Measurements from ENCODE around the gene CYP2A13. TPM values are rescaled to one million over a fixed set of nuclear protein-coding genes. Genes with fewer than 3 reads are reported as not detected.
"Not testable (repeated sequence)": the region's sequence is repeated elsewhere in the genome, so short reads cannot be mapped to it uniquely, and the experiment has no call there.

The CYP2A13 gene
- polyA plus RNA-seq, 6 donors from 2014 or later = not detected

DNA sequence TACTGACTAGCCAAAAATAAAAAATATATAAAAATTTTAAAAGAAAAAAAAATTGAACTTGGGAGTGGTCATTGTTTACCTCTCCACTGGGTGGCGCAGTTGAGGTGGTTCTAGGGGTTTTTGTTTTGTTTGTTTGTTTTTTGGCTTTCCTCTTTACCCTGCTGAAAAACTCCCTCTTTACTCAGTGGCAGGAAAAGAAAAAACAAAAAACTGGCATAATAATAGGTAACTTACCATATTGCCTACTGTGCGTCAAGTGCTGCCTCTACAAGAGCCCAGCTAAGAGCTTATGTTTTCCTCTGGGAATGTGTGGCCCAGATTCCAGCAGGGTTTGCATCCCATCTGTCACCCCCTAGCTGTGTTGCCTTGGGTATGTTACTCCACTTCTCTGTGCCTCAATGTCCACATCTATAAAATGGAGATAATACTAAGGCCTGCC, 38.5 kb downstream of the CYP2A13 start:
- not testable (repeated sequence) for ATAC-seq (ENCODE audit: low read depth in 2 of 2); H3K9me3 Mint-ChIP-seq; H3K27ac Mint-ChIP-seq; H3K36me3 Mint-ChIP-seq; H3K4me3 Mint-ChIP-seq
- Mint-ChIP-seq H3K4me1 (peaks cover 11 to 12% (median 12%) of the 10 kb centered on the region in 3 donors), H3K27me3 (peaks cover 13 to 42% (median 40%) of the 10 kb centered on the region in 3 donors)
- peak; percentile 19 for DNase-seq

DNA sequence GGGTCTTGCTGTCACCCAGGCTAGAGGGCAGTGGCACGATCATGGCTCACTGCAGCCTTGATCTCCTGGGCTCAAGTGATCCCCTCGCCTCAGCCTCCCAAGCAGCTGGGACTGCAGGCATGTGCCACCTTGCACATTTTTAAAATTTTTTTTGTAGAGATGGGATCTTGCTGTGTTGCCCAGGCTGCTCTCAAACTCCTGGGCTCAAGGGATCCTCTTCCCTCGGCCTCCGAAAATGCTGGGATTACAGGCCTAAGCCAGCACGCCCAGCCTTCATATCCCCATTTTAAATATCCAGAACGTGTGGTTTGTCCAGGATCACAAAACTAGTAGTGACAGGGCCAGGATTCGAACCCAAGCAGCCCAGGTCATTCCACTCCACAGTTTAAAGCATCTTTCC, 39.1 kb downstream of the CYP2A13 start:
- ATAC-seq (ENCODE audit: low read depth in 2 of 2); H3K9me3 Mint-ChIP-seq; DNase-seq; H3K36me3 Mint-ChIP-seq: not testable (repeated sequence)
- Mint-ChIP-seq H3K27ac (peak overlapping the region in 1 of 6 donors; percentile 63), H3K27me3 (peaks cover 16 to 47% (median 46%) of the 10 kb centered on the region in 3 donors), H3K4me3 (peak overlapping the region in 1 of 8 donors; percentile 64), H3K4me1 (peaks cover 9 to 12% (median 11%) of the 10 kb centered on the region in 3 donors)

DNA sequence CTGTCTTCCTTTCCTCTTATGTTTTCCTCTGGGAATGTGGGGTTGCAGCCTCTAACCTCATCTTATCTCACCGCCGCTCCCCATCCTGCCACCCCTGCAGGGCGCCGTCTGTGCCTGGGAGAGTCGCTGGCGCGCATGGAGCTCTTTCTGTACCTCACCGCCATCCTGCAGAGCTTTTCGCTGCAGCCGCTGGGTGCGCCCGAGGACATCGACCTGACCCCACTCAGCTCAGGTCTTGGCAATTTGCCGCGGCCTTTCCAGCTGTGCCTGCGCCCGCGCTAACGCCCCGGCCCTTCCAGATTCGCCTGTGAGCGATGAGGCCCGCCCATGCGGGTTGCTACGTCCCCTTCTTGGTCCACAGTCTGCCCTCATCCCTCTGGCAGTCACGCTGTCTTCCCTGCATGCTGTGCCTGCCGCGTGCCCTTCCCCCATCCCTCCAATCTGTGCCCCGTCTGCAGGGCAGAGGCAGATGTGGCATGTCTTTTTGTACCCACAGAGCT, 39.6 kb downstream of the CYP2A13 start:
- peaks cover 8 to 16% (median 11%) of the 10 kb centered on the region in 3 donors for H3K4me1 Mint-ChIP-seq
- DNase-seq = peak; percentile 46
- H3K27ac Mint-ChIP-seq = peak overlapping the region in 4 of 6 donors; percentile 18 to 63 (median 31)
- ATAC-seq (ENCODE audit: low read depth in 2 of 2) = peak; percentile 97
- H3K36me3 Mint-ChIP-seq, H3K9me3 Mint-ChIP-seq: not testable (repeated sequence)
- H3K4me3 Mint-ChIP-seq = peak overlapping the region in 7 of 8 donors; percentile 50 to 71 (median 63)
- peaks cover 19 to 52% (median 51%) of the 10 kb centered on the region in 3 donors for H3K27me3 Mint-ChIP-seq

DNA sequence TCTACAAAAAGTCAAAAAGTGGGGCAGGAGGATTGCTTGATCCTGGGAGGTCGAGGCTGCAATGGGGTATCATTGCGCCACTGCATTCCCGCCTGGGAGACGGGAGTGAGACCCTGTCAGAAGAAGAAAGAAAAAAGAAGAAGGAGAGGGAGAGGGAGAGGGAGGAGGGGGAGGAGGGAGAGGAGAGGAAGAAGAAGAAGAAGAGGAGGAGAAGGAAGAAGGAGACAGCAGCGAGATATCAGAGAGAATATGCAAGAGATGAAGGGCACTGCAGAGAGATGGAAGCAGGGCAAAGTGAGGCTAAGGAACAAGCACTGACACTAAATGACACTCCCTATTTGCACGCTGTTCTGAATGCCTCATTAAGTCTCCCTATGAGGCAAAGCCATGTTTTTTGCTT, 40.4 kb downstream of the CYP2A13 start:
- DNase-seq = no peak
- no peak for ATAC-seq (ENCODE audit: low read depth in 2 of 2)
- Mint-ChIP-seq H3K36me3 (peaks cover 0 to 8% of the 10 kb centered on the region in 2 donors), H3K27me3 (peaks cover 19 to 61% (median 59%) of the 10 kb centered on the region in 3 donors), H3K4me1 (peaks cover 8 to 16% (median 11%) of the 10 kb centered on the region in 3 donors), H3K27ac (peak overlapping the region in 1 of 6 donors; percentile 63), H3K9me3 (no peaks in the 10 kb centered on the region), H3K4me3 (peak overlapping the region in 4 of 8 donors; percentile 15 to 63 (median 52))

DNA sequence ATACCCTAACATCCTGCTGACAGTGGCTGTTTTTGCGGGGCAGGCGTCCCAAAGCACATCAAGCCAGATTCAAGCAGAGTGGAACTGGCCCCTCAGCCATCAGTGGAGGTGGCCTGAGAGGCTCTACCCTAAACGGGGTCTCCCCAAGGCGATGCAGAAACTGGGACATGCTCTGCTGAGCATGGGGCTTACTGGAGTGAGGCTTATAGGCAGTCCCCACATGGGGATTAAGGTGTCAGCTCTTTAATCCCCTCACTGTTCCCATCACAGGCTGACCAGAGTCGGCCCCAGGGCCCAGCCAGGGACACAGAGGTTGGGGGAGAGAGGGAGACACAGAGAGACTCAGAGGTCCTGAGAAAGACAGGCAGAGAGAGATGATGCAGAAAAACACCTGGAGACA, 42.9 kb downstream of the CYP2A13 start:
- ATAC-seq (ENCODE audit: low read depth in 2 of 2) = no peak
- Mint-ChIP-seq H3K36me3 (peaks cover 0 to 8% of the 10 kb centered on the region in 2 donors), H3K27me3 (peaks cover 23 to 72% (median 66%) of the 10 kb centered on the region in 3 donors), H3K4me1 (peaks cover 14 to 17% (median 17%) of the 10 kb centered on the region in 3 donors), H3K9me3 (no peaks in the 10 kb centered on the region), H3K4me3 (no peak overlapping the region), H3K27ac (peak overlapping the region in 1 of 6 donors; percentile 78)
- DNase-seq = no peak

DNA sequence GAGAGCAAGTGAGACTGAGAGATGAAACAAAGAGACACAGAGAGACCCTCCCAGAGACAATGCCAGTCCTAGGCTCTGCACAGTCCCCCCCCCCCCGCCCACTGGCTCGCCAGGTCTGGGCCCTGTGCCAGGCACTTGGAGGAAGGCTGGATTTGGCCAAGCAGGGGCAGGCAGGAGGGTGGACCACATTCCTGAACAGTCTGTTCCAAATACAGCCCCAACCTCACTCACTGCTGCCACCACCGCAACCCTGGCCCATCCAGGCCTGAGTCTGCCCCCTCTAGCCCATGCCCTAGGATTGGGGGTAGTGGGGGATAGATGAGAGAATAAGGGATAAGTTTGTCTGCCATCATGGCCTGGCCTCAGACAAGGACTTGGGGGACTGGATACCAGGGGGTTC, 45.0 kb downstream of the CYP2A13 start:
- H3K27ac Mint-ChIP-seq = peak overlapping the region in 1 of 6 donors; percentile 26
- ATAC-seq (ENCODE audit: low read depth in 2 of 2) (no peak), DNase-seq (no peak)
- H3K4me1 Mint-ChIP-seq = peaks cover 7 to 13% (median 9%) of the 10 kb centered on the region in 3 donors
- no peaks in the 10 kb centered on the region for H3K9me3 Mint-ChIP-seq
- H3K27me3 Mint-ChIP-seq = peaks cover 34 to 76% (median 56%) of the 10 kb centered on the region in 3 donors
- H3K4me3 Mint-ChIP-seq = peak overlapping the region in 3 of 8 donors; percentile 43 to 84 (median 79)
- peaks cover 0 to 8% of the 10 kb centered on the region in 2 donors for H3K36me3 Mint-ChIP-seq

DNA sequence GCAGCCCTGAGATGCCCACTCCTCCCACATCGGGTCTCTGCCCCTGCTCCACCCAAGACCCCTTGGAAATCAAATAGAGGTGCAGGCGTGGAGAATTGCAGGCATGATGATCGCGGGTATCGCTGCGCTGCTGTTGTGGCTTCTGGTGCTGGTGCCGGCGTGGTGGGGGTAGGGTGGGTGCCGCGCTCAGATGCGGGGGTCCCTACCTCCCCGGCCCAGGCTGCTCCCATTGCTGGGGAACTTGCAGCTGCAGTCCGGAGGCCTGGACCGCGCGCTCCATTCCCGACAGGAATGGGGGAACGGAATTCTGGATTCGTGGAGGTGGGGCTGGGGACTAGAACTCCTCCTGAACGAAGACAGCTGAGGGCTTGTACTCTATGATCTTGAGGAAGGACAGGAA, 46.4 kb downstream of the CYP2A13 start:
- peaks cover 0 to 8% of the 10 kb centered on the region in 2 donors for H3K36me3 Mint-ChIP-seq
- peaks cover 38 to 70% (median 50%) of the 10 kb centered on the region in 3 donors for H3K27me3 Mint-ChIP-seq
- H3K9me3 Mint-ChIP-seq = no peaks in the 10 kb centered on the region
- peaks cover 6 to 11% (median 9%) of the 10 kb centered on the region in 3 donors for H3K4me1 Mint-ChIP-seq
- ATAC-seq (ENCODE audit: low read depth in 2 of 2) (no peak), DNase-seq (no peak)
- H3K27ac Mint-ChIP-seq = peak overlapping the region in 1 of 6 donors; percentile 67
- peak overlapping the region; percentile 72 to 87 (median 80) for H3K4me3 Mint-ChIP-seq

DNA sequence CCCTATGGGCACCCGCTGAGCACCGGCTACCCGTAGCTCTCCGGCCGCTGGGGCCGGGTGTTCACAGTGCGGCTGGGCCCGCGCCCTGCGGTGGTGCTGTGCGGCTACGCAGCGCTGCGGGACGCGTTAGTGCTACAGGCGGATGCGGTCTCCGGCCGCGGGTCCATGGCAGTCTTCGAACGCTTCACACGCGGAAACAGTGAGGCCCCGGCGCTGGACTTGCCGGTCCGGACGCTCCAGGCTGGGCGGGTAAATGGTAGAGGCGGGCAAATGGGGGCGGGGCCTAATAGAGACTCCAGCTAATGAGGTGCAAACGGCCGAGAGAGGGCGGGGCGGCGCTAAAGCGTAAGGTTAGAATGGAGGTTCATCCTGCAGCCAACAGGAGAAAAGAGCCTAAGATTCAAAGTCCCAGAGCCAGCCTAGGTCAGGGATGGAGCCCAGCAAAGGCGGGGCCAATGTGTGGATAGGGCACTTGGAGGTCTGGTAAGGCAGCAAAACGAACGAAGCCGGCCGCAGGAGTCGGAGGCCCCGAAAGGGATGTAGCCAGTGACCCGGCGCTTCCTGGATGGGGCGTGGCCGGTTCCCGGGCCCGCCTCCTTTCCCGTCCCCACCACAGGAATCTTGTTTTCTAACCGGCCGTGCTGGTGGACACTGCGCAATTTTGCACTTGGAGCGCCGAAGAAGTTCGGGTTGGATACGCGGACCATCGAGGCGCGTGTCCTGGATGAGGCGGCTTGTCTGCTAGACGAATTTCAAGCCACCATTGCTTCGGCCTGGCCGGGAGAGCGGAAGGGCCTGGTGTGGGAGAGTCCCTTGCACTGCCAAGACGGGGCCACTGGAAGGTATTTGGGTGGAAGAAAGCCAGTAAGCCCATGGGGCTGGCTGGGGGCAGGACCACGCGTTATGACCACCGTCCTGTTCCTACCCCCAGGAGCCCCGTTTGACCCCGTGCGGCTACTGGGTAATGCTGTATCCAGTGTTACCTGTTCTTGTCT, 47.4 kb downstream of the CYP2A13 start:
- ATAC-seq (ENCODE audit: low read depth in 2 of 2) (peak; percentile 97 to 98), DNase-seq (peak; percentile 17)
- H3K36me3 Mint-ChIP-seq, H3K9me3 Mint-ChIP-seq: not testable (repeated sequence)
- Mint-ChIP-seq H3K27ac (peak overlapping the region in 2 of 6 donors; percentile 70 to 76), H3K27me3 (peaks cover 33 to 65% (median 44%) of the 10 kb centered on the region in 3 donors), H3K4me1 (peaks cover 6 to 11% (median 9%) of the 10 kb centered on the region in 3 donors), H3K4me3 (peak overlapping the region; percentile 77 to 96 (median 91))

DNA sequence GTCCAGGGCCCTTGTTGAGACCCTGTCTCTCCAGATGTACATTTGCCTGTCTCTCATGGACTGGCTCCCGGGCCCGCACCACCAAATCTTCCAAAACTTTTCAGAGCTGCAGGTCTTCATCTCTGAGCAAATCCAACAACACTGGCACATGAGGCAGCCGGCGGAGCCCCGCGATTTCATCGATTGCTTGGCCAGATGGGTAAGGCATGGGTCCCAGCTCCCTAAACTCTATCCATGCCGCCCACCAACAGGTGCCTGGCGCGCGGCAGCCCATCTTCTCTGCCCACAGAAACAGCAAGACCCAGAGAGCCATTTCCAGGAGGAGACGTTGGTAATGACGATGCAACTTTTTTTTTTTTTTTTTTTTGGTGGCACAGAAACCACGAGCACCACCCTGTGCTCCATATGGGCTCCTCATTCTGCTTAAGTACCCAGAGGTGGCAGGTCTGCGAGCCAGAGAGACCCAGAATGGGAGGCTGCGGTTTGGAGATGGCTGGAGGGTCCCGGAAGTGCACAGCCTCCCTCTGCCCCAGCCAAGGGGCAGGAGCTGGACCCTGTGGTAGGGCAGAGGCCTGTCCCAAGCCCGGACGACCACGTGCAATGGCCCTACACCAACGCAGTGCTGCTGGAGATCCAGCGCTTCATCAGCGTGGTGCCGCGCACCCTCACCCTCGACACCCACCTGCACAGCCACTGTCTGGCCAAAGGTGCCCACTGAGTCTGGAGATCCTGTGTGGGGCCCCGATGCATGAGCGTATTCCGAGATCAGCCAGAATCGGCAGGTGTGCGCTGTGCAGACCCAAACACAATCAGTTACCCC, 48.6 kb downstream of the CYP2A13 start:
- Mint-ChIP-seq H3K36me3 (peaks cover 0 to 8% of the 10 kb centered on the region in 2 donors), H3K9me3 (no peaks in the 10 kb centered on the region), H3K27ac (no peak overlapping the region), H3K27me3 (peaks cover 28 to 53% (median 32%) of the 10 kb centered on the region in 3 donors), H3K4me3 (peak overlapping the region; percentile 24 to 91 (median 78)), H3K4me1 (peaks cover 6 to 11% (median 9%) of the 10 kb centered on the region in 3 donors)
- DNase-seq (no peak), ATAC-seq (ENCODE audit: low read depth in 2 of 2) (no peak)

DNA sequence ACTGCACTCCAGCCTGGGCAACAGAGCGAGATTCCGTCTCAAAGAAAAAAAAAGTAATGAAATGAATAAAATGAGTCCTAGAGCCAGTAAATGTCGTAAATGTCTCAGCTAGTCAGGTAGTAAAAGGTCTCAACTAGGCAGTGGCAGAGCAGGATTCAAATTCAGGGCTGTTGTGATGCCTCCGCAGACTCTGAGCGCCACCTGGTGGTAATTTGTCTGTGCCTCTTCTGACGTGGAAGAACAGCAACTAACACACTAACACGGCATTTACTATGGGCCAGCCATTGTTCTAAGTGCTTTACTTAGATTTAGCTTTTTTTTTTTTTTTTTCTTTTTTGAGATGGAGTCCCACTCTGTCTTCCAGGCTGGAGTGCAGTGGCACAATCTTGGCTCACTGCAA, 56.2 kb downstream of the CYP2A13 start:
- Mint-ChIP-seq H3K27me3 (peaks cover 5 to 15% (median 9%) of the 10 kb centered on the region in 3 donors), H3K4me1 (no peaks in the 10 kb centered on the region), H3K9me3 (no peaks in the 10 kb centered on the region), H3K36me3 (no peaks in the 10 kb centered on the region), H3K4me3 (no peak overlapping the region), H3K27ac (peak overlapping the region in 1 of 6 donors; percentile 37)
- peak; percentile 65 for DNase-seq
- peak; percentile 83 to 91 for ATAC-seq (ENCODE audit: low read depth in 2 of 2)

Measured in naive B cell (primary cell).